ENCODE data around the gene ACSF3. TPM values are rescaled to one million over a fixed set of nuclear protein-coding genes. Genes with fewer than 3 reads are reported as not detected.

ACSF3 gene
- total and polyA plus RNA-seq, 2 experiments from 2014 or later = 20.7 to 28.0 TPM

- H3K27ac ChIP-seq = peak overlapping the region; percentile 9
- H3K4me1 ChIP-seq (ENCODE audit: insufficient read depth) = peaks cover 16% of the 10 kb centered on the region
- peak overlapping the region; percentile 87 for H3K4me3 ChIP-seq
- DNase-seq (ENCODE audit: low spot score) = no peak
- peak overlapping the region; percentile 52 for H2AFZ ChIP-seq
- H3K4me2 ChIP-seq = peak overlapping the region; percentile 89
- peaks cover 46% of the 10 kb centered on the region for H3K79me2 ChIP-seq
- 14% methylated on average over 21 of the region's 21 CpGs for WGBS (ENCODE audit: low lambda C conversion rate, missing lambda C conversion rate)
- H3K27me3 ChIP-seq = peaks cover 8% of the 10 kb centered on the region
- H3K9me2 ChIP-seq (replicated peaks; ENCODE audit: insufficient read depth) = no peaks in the 10 kb centered on the region
- TF ChIP-seq EZH2phosphoT487 (IDR thresholded peaks at IDR 0.05; ENCODE audit: low read depth, severe bottlenecking, unreplicated experiment) (no peak), EZH2 (IDR thresholded peaks at IDR 0.05; ENCODE audit: borderline replicate concordance) (no peak), CTCF (IDR thresholded peaks at IDR 0.05; ENCODE audit: poor library complexity) (no peak)
- no peaks in the 10 kb centered on the region for H3K36me3 ChIP-seq (replicated peaks; ENCODE audit: insufficient read depth, low read depth)
- no peaks in the 10 kb centered on the region for H4K20me1 ChIP-seq (ENCODE audit: insufficient read depth, poor library complexity, severe bottlenecking)
- H3K9me3 ChIP-seq (ENCODE audit: low read depth) = no peaks in the 10 kb centered on the region
Observed at GRCh38 chr16:89094252-89094879, 714 bp downstream of the ACSF3 start.

- Histone ChIP-seq H3K9me2 (replicated peaks; ENCODE audit: insufficient read depth) (no peaks in the 10 kb centered on the region), H3K9me3 (ENCODE audit: low read depth) (no peaks in the 10 kb centered on the region), H3K79me2 (peaks cover 46% of the 10 kb centered on the region), H3K27ac (no peak overlapping the region), H4K20me1 (ENCODE audit: insufficient read depth, poor library complexity, severe bottlenecking) (no peaks in the 10 kb centered on the region), H3K4me3 (no peak overlapping the region), H3K27me3 (peaks cover 4% of the 10 kb centered on the region), H2AFZ (no peak overlapping the region), H3K4me1 (ENCODE audit: insufficient read depth) (peaks cover 16% of the 10 kb centered on the region), H3K36me3 (replicated peaks; ENCODE audit: insufficient read depth, low read depth) (no peaks in the 10 kb centered on the region), H3K4me2 (peak overlapping the region; percentile 89)
- no peak for DNase-seq (ENCODE audit: low spot score)
- 92% methylated on average over 8 of the region's 8 CpGs for WGBS (ENCODE audit: low lambda C conversion rate, missing lambda C conversion rate)
- TF ChIP-seq CTCF (IDR thresholded peaks at IDR 0.05; ENCODE audit: poor library complexity) (no peak), EZH2 (IDR thresholded peaks at IDR 0.05; ENCODE audit: borderline replicate concordance) (no peak), EZH2phosphoT487 (IDR thresholded peaks at IDR 0.05; ENCODE audit: low read depth, severe bottlenecking, unreplicated experiment) (no peak)
Observed at GRCh38 chr16:89094880-89095258, 1.2 kb downstream of the ACSF3 start.

GRCh38 chr16:89095491-89095951, 1.9 kb downstream of the ACSF3 start:
- H3K36me3 ChIP-seq (replicated peaks; ENCODE audit: insufficient read depth, low read depth) = no peaks in the 10 kb centered on the region
- no peak for TF ChIP-seq EZH2phosphoT487 (IDR thresholded peaks at IDR 0.05; ENCODE audit: low read depth, severe bottlenecking, unreplicated experiment)
- TF ChIP-seq EZH2 (IDR thresholded peaks at IDR 0.05; ENCODE audit: borderline replicate concordance) = no peak
- TF ChIP-seq CTCF (IDR thresholded peaks at IDR 0.05; ENCODE audit: poor library complexity) = no peak
- no peaks in the 10 kb centered on the region for H3K9me2 ChIP-seq (replicated peaks; ENCODE audit: insufficient read depth)
- H4K20me1 ChIP-seq (ENCODE audit: insufficient read depth, poor library complexity, severe bottlenecking) = no peaks in the 10 kb centered on the region
- no peak overlapping the region for H2AFZ ChIP-seq
- no peaks in the 10 kb centered on the region for H3K9me3 ChIP-seq (ENCODE audit: low read depth)
- DNase-seq (ENCODE audit: low spot score) = no peak
- H3K27ac ChIP-seq = no peak overlapping the region
- no peak overlapping the region for H3K4me3 ChIP-seq
- H3K79me2 ChIP-seq = peaks cover 46% of the 10 kb centered on the region
- H3K4me1 ChIP-seq (ENCODE audit: insufficient read depth) = peaks cover 16% of the 10 kb centered on the region
- no peak overlapping the region for H3K4me2 ChIP-seq
- 84% methylated on average over 21 of the region's 21 CpGs for WGBS (ENCODE audit: low lambda C conversion rate, missing lambda C conversion rate)
- H3K27me3 ChIP-seq = no peaks in the 10 kb centered on the region

Measured in hepatocyte (in vitro differentiated cells).